Stomach smooth muscle (tissue), 2 donors: ENCODE measurements around the gene PPM1H.

Experiments
- H3K27ac ChIP-seq: one replicate; pipeline ENCODE4 v1.7.0; 2013; ENCODE audit warnings: mild to moderate bottlenecking, low read length, inconsistent platforms
- H3K27me3 ChIP-seq, 2 donors: one replicate each; pipeline ENCODE4 v1.7.0; 2013; ENCODE audit warnings: low read length in 2 of 2; ENCODE audit not compliant: insufficient read depth in 2 of 2, control insufficient read depth in 1 of 2
- H3K36me3 ChIP-seq, 2 donors: one replicate each; pipeline ENCODE4 v1.7.0; 2013; ENCODE audit warnings: low read length in 2 of 2; ENCODE audit not compliant: control insufficient read depth in 2 of 2, insufficient read depth in 2 of 2
- H3K4me1 ChIP-seq: one replicate; pipeline ENCODE4 v1.7.0; 2013; ENCODE audit warnings: low read length; ENCODE audit not compliant: control insufficient read depth, insufficient read depth
- H3K4me3 ChIP-seq, 2 donors: one replicate each; pipeline ENCODE4 v1.7.0; 2013; ENCODE audit warnings: low read length in 2 of 2
- H3K9ac ChIP-seq, 2 donors: one replicate each; pipeline ENCODE4 v1.7.0; 2013; ENCODE audit warnings: low read length in 2 of 2, mild to moderate bottlenecking in 1 of 2
- H3K9me3 ChIP-seq, 2 donors: one replicate each; pipeline ENCODE4 v1.7.0; 2013; ENCODE audit warnings: low read length in 2 of 2; ENCODE audit not compliant: control insufficient read depth in 2 of 2
- donor health status: healthy.
- donor health status: Pancreatic carcinoma.

The PPM1H gene

DNA sequence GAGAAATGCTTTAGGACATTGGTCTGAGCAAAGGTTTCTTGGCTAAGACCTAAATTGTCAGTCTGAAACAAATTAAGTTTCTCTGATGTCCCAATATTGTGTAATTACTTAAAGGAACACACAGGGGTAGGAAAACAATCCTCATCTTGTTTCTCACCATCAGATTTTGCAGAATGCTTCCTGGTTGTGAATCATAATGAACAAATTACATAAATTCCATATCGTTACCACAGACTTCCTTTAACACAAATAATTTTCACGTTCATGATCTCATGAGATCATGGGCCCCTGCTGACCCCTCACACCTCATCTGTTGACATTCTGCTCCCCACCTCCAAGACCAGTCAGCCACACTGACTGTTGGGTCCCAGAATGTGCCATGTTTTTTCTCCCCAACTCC lies 274.2 kb downstream of the PPM1H start:
- Histone ChIP-seq H3K27ac (no peak overlapping the region), H3K4me3 (no peak overlapping the region), H3K36me3 (no peaks in the 10 kb centered on the region), H3K9ac (no peak overlapping the region), H3K9me3 (no peaks in the 10 kb centered on the region), H3K4me1 (peaks cover 2% of the 10 kb centered on the region), H3K27me3 (no peaks in the 10 kb centered on the region)

- Histone ChIP-seq H3K4me3 (no peak overlapping the region), H3K9me3 (no peaks in the 10 kb centered on the region), H3K27ac (no peak overlapping the region), H3K36me3 (no peaks in the 10 kb centered on the region), H3K27me3 (no peaks in the 10 kb centered on the region), H3K9ac (no peak overlapping the region), H3K4me1 (peaks cover 2% of the 10 kb centered on the region)
Measured at GRCh38 chr12:62659453-62660295, 275.3 kb downstream of the PPM1H start.

DNA sequence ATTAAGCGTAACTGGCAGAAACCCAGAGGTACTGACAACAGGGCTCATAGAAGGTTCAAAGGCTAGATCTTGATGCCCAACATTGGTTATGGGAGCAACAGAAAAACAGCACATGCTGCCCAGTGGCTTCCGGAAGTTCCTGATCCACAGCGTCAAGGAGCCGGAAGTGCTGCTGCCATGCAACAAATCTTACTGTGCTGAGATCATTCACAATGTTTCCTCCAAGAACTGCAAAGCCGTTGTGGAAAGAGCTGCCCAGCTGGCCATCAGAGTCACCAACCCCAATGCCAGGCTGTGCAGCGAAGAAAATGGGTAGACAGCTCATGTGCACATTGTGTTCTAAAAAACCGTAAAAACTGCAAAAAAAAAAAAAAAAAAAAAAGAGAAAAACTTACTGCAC lies 276.0 kb downstream of the PPM1H start:
- Histone ChIP-seq H3K4me3 (no peak overlapping the region), H3K9me3 (no peaks in the 10 kb centered on the region), H3K27ac (no peak overlapping the region)

DNA sequence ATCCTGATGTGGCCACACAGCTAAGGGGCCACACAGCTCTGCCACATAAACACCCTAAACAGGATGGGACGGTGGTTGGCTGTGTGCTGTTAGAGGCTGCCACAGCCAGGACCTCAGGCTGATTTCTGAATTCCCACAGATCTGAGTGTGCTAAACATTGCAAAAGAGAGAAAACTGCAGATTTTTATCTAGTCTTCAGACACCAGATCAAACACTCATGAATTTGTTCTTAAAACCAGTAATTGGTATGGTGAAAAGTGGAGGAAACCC lies 277.7 kb downstream of the PPM1H start:
- H3K4me1 ChIP-seq, result peaks cover 2% of the 10 kb centered on the region
- H3K36me3 ChIP-seq, result no peaks in the 10 kb centered on the region
- H3K27ac ChIP-seq, result no peak overlapping the region
- no peaks in the 10 kb centered on the region for H3K9me3 ChIP-seq
- H3K9ac ChIP-seq, result no peak overlapping the region
- H3K4me3 ChIP-seq, result no peak overlapping the region
- no peaks in the 10 kb centered on the region for H3K27me3 ChIP-seq

More for the DNA sequence above, 276.0 kb downstream of the PPM1H start:
- Histone ChIP-seq H3K36me3 (no peaks in the 10 kb centered on the region), H3K9ac (no peak overlapping the region), H3K27me3 (no peaks in the 10 kb centered on the region), H3K4me1 (peaks cover 2% of the 10 kb centered on the region)

- peaks cover 2% of the 10 kb centered on the region for H3K4me1 ChIP-seq
- no peaks in the 10 kb centered on the region for H3K36me3 ChIP-seq
- no peaks in the 10 kb centered on the region for H3K27me3 ChIP-seq
- H3K4me3 ChIP-seq, result no peak overlapping the region
- no peak overlapping the region for H3K9ac ChIP-seq
- H3K9me3 ChIP-seq, result no peaks in the 10 kb centered on the region
- H3K27ac ChIP-seq, result no peak overlapping the region
Measured at GRCh38 chr12:62656591-62657362, 278.2 kb downstream of the PPM1H start.

- no peak overlapping the region for H3K4me3 ChIP-seq
- no peak overlapping the region for H3K27ac ChIP-seq
- H3K9ac ChIP-seq, result no peak overlapping the region
- no peaks in the 10 kb centered on the region for H3K27me3 ChIP-seq
- H3K9me3 ChIP-seq, result no peaks in the 10 kb centered on the region
- H3K4me1 ChIP-seq, result peaks cover 2% of the 10 kb centered on the region
- no peaks in the 10 kb centered on the region for H3K36me3 ChIP-seq
Measured at GRCh38 chr12:62655666-62656151, 279.2 kb downstream of the PPM1H start.

- Histone ChIP-seq H3K27me3 (no peaks in the 10 kb centered on the region), H3K9ac (no peak overlapping the region), H3K4me3 (no peak overlapping the region), H3K36me3 (no peaks in the 10 kb centered on the region), H3K27ac (no peak overlapping the region), H3K4me1 (peaks cover 2% of the 10 kb centered on the region), H3K9me3 (no peaks in the 10 kb centered on the region)
Measured at GRCh38 chr12:62654326-62655241, 280.4 kb downstream of the PPM1H start.

- Histone ChIP-seq H3K9me3 (no peaks in the 10 kb centered on the region), H3K36me3 (no peaks in the 10 kb centered on the region), H3K27ac (no peak overlapping the region), H3K4me3 (no peak overlapping the region), H3K4me1 (peaks cover 2% of the 10 kb centered on the region), H3K9ac (no peak overlapping the region), H3K27me3 (no peaks in the 10 kb centered on the region)
Measured at GRCh38 chr12:62653740-62654139, 281.2 kb downstream of the PPM1H start.

GRCh38 chr12:62653304-62653703 lies 281.6 kb downstream of the PPM1H start:
- H3K4me1 ChIP-seq, result peaks cover 2% of the 10 kb centered on the region
- no peaks in the 10 kb centered on the region for H3K27me3 ChIP-seq
- H3K9ac ChIP-seq, result no peak overlapping the region
- no peaks in the 10 kb centered on the region for H3K9me3 ChIP-seq
- no peak overlapping the region for H3K4me3 ChIP-seq
- no peaks in the 10 kb centered on the region for H3K36me3 ChIP-seq
- H3K27ac ChIP-seq, result no peak overlapping the region

- H3K27ac ChIP-seq, result no peak overlapping the region
Measured at GRCh38 chr12:62651138-62651537, 283.8 kb downstream of the PPM1H start.

More at GRCh38 chr12:62651138-62651537, 283.8 kb downstream of the PPM1H start:
- no peak overlapping the region for H3K4me3 ChIP-seq
- H3K27me3 ChIP-seq, result no peaks in the 10 kb centered on the region
- H3K9ac ChIP-seq, result no peak overlapping the region
- H3K9me3 ChIP-seq, result no peaks in the 10 kb centered on the region
- no peaks in the 10 kb centered on the region for H3K4me1 ChIP-seq
- no peaks in the 10 kb centered on the region for H3K36me3 ChIP-seq
